ENCODE measurements around the gene BLOC1S4.

- TF ChIP-seq CTCF (IDR thresholded peaks at IDR 0.05; ENCODE audit: insufficient read depth, low read length, poor library complexity, severe bottlenecking) (no peak), EZH2phosphoT487 (conservative IDR thresholded peaks at IDR 0.05; ENCODE audit: low read length) (no peak)
Measured at GRCh38 chr4:6706173-6706572, 9.8 kb upstream of the BLOC1S4 start.

All from SU-DHL-6 (cell line).